BE2C (cell line): ENCODE results near the gene DEGS1.

Source experiments
- DNase-seq: peaks from one replicate; pipeline ENCODE4 v3.0.0-alpha.2; 2020
- H3K27me3 ChIP-seq: fragments of 250-450 bp; sonication (Bioruptor Pico); 2 replicates; pipeline ENCODE4 v1.5.1; 2020; ENCODE audit warnings: mild to moderate bottlenecking
- H3K36me3 ChIP-seq: fragments of 250-450 bp; sonication (Bioruptor Pico); 2 replicates; pipeline ENCODE4 v1.5.1; 2020; ENCODE audit warnings: mild to moderate bottlenecking
- H3K4me1 ChIP-seq: fragments of 250-450 bp; sonication (Bioruptor Pico); 2 replicates; pipeline ENCODE4 v1.5.1; 2020
- H3K4me3 ChIP-seq: 2 replicates; pipeline ENCODE4 v1.5.1; 2011; ENCODE audit warnings: low read depth, low read length
- H3K9me3 ChIP-seq: fragments of 250-450 bp; sonication (Bioruptor Pico); 2 replicates; pipeline ENCODE4 v1.5.1; 2020
- CTCF ChIP-seq: IDR thresholded peaks from 2 replicates; pipeline ENCODE4 v1.5.1; 2012; ENCODE audit warnings: mild to moderate bottlenecking, low read depth, low read length

Gene DEGS1

GRCh38 chr1:224182057-224182865 lies 779 bp upstream of the DEGS1 start:
- H3K27me3 ChIP-seq = no peaks in the 10 kb centered on the region
- DNase-seq = no peak

GRCh38 chr1:224183591-224184312 lies 712 bp downstream of the DEGS1 start:
- peak; percentile 69 for DNase-seq
- H3K4me1 ChIP-seq = peaks cover 2% of the 10 kb centered on the region; the same call in 1 of the 2 replicates
- TF ChIP-seq CTCF = no peak
- H3K4me3 ChIP-seq = peak overlapping the region; percentile 95
- no peaks in the 10 kb centered on the region for H3K27me3 ChIP-seq
- peaks cover 6% of the 10 kb centered on the region; the same call in 1 of the 2 replicates for H3K36me3 ChIP-seq
- H3K9me3 ChIP-seq = no peaks in the 10 kb centered on the region

More at GRCh38 chr1:224182057-224182865, 779 bp upstream of the DEGS1 start:
- Histone ChIP-seq H3K36me3 (peaks cover 6% of the 10 kb centered on the region; the same call in 1 of the 2 replicates), H3K4me1 (peaks cover 2% of the 10 kb centered on the region; the same call in 1 of the 2 replicates), H3K4me3 (peak overlapping the region; percentile 95), H3K9me3 (no peaks in the 10 kb centered on the region)
- no peak for TF ChIP-seq CTCF

- H3K4me3 ChIP-seq = peak overlapping the region; percentile 95
- no peak for DNase-seq
- H3K27me3 ChIP-seq = no peaks in the 10 kb centered on the region
- TF ChIP-seq CTCF = no peak
- no peaks in the 10 kb centered on the region for H3K9me3 ChIP-seq
- peaks cover 13% of the 10 kb centered on the region for H3K36me3 ChIP-seq
- H3K4me1 ChIP-seq = peaks cover 2% of the 10 kb centered on the region; the same call in 1 of the 2 replicates
These were observed 2.2 kb downstream of the DEGS1 start for GRCh38 chr1:224185208-224185607.

GRCh38 chr1:224188286-224188685 lies 5.2 kb downstream of the DEGS1 start:
- H3K36me3 ChIP-seq = peaks cover 36% of the 10 kb centered on the region
- DNase-seq = no peak
- TF ChIP-seq CTCF = no peak

GRCh38 chr1:224189561-224189960 lies 6.5 kb downstream of the DEGS1 start:
- H3K9me3 ChIP-seq = no peaks in the 10 kb centered on the region
- no peak overlapping the region for H3K4me3 ChIP-seq
- DNase-seq = no peak
- peaks cover 44% of the 10 kb centered on the region for H3K36me3 ChIP-seq
- no peak for TF ChIP-seq CTCF
- no peaks in the 10 kb centered on the region; the same call in 1 of the 2 replicates for H3K4me1 ChIP-seq
- H3K27me3 ChIP-seq = no peaks in the 10 kb centered on the region

More at GRCh38 chr1:224188286-224188685, 5.2 kb downstream of the DEGS1 start:
- Histone ChIP-seq H3K9me3 (no peaks in the 10 kb centered on the region), H3K4me1 (no peaks in the 10 kb centered on the region; the same call in 1 of the 2 replicates), H3K4me3 (no peak overlapping the region), H3K27me3 (no peaks in the 10 kb centered on the region)
